Endometrium (tissue), 2 donors: Measurements from ENCODE around the gene LAD1.

ENCODE experiments used
- FAIRE-seq: peaks from 2 replicates; lab custom pipeline; 2012; peaks lifted over from hg19 to GRCh38; lab: Jason Lieb, UNC
- donor health status: control.
- donor health status: control.

LAD1 gene

GRCh38 chr1:201391651-201392511 is 7.2 kb downstream of the LAD1 start:
- no peak for FAIRE-seq

DNA sequence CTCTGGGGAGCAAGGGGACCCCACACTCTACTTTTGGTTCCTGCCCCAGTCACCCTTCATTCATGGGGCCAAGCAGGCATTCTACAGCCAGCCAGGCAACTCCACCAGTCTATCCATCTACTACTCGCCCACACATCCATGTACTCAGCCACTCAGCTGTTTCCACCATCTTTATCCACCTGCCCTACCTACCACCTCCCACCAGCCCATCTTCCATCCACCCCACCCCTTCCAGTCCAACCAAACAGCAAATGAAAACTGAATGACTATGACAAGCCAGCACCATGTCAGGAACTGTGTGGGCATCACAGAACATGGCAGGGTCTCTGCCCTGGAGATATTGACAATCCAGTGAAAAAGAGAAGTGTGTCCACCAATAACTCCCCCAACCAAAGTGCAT is 7.9 kb downstream of the LAD1 start:
- FAIRE-seq, result no peak

DNA sequence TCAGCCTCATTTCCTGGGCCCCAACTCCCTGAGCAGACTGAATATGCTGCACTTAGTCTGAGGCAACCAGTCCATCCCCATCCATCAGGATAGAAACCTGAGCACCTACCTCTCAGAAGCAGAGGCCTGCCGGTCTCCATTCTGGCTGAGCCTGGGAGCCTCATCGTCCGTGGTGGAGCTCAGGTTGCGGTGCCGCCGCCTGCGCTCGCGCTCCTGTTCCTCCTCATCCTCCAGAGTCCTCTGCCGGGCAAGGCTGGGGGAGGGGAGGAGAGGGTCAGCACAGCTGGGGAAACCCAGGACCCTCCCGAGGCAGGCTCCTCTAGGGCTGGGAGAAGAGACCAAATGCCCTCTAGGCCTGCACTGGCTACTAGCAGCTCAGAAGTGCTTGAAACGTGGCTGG is 10.1 kb downstream of the LAD1 start:
- FAIRE-seq, result no peak

- FAIRE-seq, result no peak
These were observed 12.9 kb downstream of the LAD1 start for GRCh38 chr1:201386208-201386607.

GRCh38 chr1:201385299-201385891 is 13.7 kb downstream of the LAD1 start:
- no peak for FAIRE-seq

DNA sequence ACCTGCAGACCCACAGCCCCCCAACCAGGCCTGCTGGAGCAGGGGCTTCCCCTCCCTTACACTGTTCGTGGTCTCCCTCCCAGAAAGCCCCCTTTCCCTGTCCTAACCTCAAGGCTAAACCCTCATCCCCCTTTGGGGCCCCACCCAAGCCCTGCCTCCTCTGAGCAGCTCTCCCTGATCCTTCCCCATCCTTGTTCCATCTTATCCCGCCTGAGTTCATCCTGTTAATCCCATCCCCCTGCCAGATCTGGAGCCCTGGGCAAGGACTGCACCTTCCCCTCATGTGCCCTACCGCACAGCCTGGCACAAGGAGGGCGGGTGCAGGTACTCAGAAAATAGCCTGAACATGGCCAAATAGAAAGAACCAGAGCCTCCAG is 14.7 kb downstream of the LAD1 start:
- no peak for FAIRE-seq

DNA sequence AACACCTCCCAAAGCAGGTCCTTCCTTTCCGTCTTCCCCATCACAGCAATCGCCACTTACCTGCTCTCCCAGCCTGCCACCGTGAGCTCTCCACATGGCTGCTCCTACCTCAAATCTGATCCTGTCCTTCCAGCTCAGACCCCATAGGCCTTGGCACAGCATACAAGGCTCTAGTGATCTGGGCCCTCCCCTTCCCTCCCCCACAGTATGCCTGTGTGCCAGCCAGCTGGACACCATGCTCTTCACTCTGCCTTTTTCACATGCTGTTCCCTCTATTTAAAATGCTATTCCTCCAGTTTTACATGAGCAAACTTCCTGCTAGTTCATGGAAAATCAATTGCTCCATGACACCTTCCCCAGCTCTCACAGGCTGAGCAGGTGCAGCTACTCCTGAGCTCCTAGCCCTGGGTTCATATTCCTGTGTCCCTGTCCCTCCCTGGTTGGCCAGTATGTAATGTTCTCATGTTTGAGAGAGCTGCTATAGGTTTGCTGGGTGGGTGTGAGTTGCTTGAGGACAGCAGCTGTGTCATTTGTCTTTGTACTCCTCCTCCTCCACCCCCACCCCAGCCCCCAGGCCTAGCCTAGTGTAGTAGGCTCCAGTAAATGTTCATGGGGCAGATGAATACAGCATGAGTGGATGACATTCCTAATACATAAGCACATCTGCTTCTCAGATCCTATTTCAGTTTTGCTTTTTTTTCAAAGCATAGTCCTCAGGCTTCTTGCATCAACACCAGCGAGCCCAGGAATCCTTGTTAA is 15.3 kb downstream of the LAD1 start:
- FAIRE-seq, result no peak

DNA sequence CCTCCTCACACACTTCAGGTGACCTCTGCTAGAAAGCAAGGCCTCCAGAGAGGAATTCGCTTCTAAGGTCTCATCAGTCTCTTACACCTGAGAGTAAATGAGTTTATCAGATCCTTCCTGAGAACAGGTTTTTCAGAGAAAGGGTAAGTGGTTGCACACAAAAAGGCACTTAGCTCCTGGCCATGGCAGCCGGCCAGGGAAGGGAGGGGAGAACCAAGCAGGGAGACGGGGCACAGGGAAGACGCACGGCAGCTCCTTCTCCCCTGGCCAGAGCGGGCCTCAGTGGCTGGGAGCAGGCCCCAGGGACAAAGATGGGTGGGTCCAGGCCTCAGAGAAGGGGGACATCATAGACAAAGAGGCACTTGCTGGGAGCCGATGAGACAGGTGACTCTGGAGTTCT is 18.0 kb downstream of the LAD1 start:
- no peak for FAIRE-seq

- FAIRE-seq, result no peak
These were observed 19.3 kb downstream of the LAD1 start for GRCh38 chr1:201379733-201380242.

GRCh38 chr1:201378804-201379203 is 20.3 kb downstream of the LAD1 start:
- no peak for FAIRE-seq

DNA sequence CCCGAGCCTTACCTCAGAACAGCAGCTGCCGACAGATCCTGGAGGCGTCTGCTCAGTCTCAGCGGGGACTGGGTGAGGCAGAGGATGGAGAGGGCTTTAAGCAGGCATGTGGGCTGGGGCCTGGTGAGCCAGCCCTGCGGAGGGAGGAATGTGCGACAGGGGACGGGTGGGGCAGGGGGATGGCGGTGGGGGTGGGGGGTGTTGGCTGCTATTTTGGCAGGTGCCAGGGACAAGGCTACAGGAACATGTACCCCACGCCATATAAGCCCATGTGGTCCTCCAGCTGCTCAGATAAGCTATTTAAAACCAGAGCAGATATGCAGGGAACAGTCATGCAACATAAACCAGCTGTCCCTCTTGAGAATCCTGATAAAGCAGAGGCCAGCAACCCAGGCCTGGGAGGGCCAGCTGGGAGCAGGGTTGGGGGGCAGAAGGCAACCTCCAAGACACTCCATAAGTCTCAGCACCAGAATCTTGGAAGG is 21.5 kb downstream of the LAD1 start, which contains the start of gene TNNT2:
Gene TNNT2, minus strand, starts transcription at position 70 of the 482 bp plus-strand sequence. CDS start 4,426 bp downstream, outside the sequence.
- FAIRE-seq, result no peak

DNA sequence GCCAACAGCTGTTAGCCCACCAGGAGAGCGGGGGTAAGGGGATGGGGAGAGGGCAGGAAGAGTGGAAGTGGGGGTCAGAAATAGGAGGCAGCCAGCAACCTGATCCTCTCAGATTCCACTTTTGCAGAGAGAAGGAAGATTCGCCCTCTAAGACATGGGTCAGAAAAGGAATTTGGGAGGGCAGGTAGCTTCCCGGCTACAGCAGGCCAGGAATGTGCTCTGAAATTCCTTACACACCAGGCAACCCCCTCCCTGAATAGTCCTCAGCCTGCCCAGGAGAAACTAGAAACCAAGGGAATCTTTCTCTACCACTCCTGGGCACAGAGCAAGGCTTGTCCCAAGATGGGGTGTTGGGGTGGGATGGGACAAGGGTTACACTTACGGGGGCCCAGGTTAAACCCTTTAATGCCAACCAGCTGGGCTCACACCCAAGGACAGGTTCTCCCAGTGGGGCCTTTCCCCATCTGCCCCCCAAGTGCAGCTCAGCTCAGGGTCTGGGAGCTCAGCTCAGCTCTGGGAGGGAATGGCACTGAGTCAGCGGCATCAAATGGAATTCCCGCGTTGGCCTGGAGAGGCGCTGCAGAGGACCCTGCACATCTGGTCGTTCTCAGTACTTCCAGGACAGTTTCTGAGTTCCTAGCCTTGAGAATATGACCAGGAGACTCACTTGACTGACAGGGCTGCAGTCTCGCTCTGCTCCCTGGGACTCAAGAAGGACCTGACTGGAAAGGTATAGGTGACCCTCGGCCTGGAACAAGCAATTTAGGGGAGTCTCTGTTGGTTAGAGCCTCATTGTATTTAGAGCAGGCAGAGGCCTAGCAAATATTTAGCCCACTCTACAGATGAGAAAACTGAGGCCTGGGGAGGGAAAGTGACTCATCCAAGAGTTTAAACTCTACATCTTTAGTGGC is 22.4 kb downstream of the LAD1 start:
- FAIRE-seq, result no peak

GRCh38 chr1:201376107-201376463 is 23.0 kb downstream of the LAD1 start:
- no peak for FAIRE-seq

DNA sequence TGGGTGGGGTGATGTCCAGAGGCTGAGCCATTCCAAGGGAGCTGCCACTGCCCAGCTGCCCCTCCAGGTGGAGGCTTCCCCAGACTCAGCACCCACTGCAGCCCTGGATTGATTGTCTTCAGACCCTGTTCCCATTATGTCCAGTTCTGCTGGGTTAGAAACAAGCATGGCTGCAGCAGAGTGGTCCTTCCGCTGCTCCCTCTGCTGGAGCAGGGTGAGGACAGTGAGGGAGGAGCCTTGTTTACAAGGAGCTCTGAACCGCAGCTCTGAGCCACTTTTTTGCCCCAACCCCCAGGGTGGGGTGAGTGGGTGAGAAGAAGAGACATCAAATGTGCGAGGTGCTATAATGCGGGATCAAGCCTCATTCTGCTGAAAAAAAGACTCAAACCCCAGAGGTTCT is 24.0 kb downstream of the LAD1 start:
- FAIRE-seq, result no peak

DNA sequence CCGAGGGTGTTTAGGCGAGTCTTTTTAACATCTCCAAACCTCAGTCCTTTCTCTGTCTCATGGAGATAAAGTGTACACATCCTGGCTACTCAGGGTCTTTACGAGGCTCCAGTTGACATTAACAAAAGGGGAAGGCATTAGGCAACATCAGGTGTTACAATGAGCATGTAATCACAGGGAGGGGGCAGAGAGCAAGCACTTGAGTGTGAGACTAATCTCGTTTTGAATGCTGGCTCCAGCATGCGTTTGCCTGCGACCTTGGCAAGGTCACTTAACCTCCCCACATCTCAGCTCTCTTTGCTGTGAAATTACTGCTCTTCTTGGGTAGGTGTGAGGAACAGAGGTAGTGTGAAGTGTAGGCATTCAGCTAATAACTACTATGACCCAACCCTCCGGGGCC is 24.8 kb downstream of the LAD1 start:
- FAIRE-seq, result no peak

GRCh38 chr1:201371792-201372191 is 27.3 kb downstream of the LAD1 start:
- FAIRE-seq, result no peak

- no peak for FAIRE-seq
These were observed 27.8 kb downstream of the LAD1 start for GRCh38 chr1:201371276-201371675.

DNA sequence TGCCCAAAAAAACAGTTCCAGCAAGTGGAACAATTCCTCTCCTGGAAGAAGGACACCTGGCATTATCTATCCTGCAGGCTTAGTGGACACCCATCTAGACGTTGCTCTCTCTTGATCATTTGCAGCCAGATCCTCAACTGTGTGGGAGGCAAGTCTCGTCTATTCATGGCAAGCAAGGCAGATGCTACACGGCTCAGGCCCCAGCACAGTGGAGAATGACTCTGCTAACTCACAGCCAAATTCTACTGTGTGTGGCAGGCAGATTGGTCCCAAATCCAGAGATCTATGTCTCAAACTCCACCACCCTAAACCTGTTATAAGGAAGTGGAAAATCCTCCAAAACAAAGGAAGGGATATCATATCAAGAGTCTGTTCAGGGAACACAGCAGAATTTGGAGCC is 28.6 kb downstream of the LAD1 start:
- FAIRE-seq, result no peak

- no peak for FAIRE-seq
These were observed 29.9 kb downstream of the LAD1 start for GRCh38 chr1:201369209-201369608.

- FAIRE-seq, result no peak
These were observed 32.4 kb downstream of the LAD1 start for GRCh38 chr1:201366696-201367095.

DNA sequence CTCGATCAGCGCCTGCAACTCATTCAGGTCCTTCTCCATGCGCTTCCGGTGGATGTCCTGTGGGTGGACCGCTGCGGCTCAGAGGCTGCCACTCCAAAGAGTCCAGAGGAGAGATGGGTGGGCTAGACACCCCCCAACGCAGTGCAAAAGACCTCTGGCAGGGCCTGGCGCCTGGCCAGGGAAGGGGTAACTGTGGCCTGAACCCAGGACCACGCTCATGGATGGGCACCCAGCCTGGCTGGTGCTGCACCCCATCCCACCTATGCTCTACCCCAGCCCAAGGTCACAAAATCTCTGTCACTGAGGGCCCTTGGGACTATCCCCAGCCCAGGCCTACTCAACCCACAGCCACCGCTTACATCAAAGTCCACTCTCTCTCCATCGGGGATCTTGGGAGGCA is 33.9 kb downstream of the LAD1 start:
- FAIRE-seq, result no peak

DNA sequence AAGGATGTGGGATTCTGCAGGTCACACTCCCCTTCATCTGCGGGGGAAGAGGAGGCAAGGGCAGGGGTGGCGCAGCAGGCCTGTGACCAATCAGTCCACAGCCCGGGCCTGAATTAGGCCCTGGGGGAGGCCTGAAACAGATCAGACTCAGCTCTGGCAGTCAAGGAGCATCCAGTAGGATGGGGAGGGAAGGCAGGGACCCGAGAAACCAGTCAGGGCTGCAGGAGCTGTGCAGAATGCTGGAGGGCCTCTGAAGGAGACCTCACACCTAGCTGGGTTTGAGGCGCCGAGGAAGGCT is 34.4 kb downstream of the LAD1 start:
- no peak for FAIRE-seq
